GM12878 (cell line): ENCODE results near the gene CDK13. TPM values are rescaled to one million over a fixed set of nuclear protein-coding genes. Genes with fewer than 3 reads are reported as not detected.

Source experiments
- ATAC-seq: fragments of 200-7000 bp; cut with Tn5 transposase; 3 replicates; pipeline ENCODE4 v1.9.1; 2020; ENCODE audit warnings: mild to moderate bottlenecking, moderate library complexity
- BruUV-seq: library from RNA; stranded (reverse); fragments of 400-500 nt; replicated peaks from 2 replicates; lab custom pipeline; 2021; lab: Mats Ljungman, UMichigan
- CTCF ChIA-PET: fragments of 300-600 bp; sonication (Branson Sonifier 250); formaldehyde crosslinking; extraction: SDS; loops from one replicate; lab custom pipeline; 2021; ENCODE audit warnings: inconsistent platforms; lab: Yijun Ruan, JAX
- POLR2A ChIA-PET: fragments of 350-600 bp; formaldehyde crosslinking; extraction: SDS; loops from one replicate; lab custom pipeline; 2021; ENCODE audit warnings: inconsistent platforms; lab: Charles Lee
- RAD21 ChIA-PET: fragments of 300-600 bp; sonication (Branson Sonifier 250); formaldehyde crosslinking; loops from one replicate; lab custom pipeline; 2023; ENCODE audit warnings: antibody characterized with exemption; ENCODE audit not compliant: unreplicated experiment; lab: Charles Lee
- SMC1A ChIA-PET: fragments of 300-600 bp; sonication (Branson Sonifier 250); formaldehyde crosslinking; loops from one replicate; lab custom pipeline; 2023; ENCODE audit not compliant: unreplicated experiment, uncharacterized antibody; lab: Charles Lee
- DNase-seq: peaks from one replicate; pipeline ENCODE4 v3.0.0-alpha.2; 2011; ENCODE audit warnings: low read depth, low spot score
- FAIRE-seq: peaks from 3 replicates; lab custom pipeline; 2011; peaks lifted over from hg19 to GRCh38; lab: Jason Lieb, UNC
- H2AFZ ChIP-seq: 2 replicates; pipeline ENCODE4 v1.6.0; 2011; ENCODE audit warnings: low read depth, low read length, control low read depth; ENCODE audit not compliant: control insufficient read depth
- H3K27ac ChIP-seq: 2 replicates; pipeline ENCODE4 v1.5.1; 2011; ENCODE audit warnings: control low read depth; ENCODE audit not compliant: control insufficient read depth, insufficient read depth
- H3K27me3 ChIP-seq, 2 experiments: replicated peaks in 1 of 2; 2 replicates each; pipeline versions ENCODE4 v1.6.0 to v1.6.1; 2011; ENCODE audit warnings: low read length in 1 of 2; ENCODE audit not compliant: control insufficient read depth in 2 of 2, insufficient read depth in 2 of 2
- H3K36me3 ChIP-seq, 2 experiments: 2 replicates each; pipeline ENCODE4 v1.5.1; 2011; ENCODE audit warnings: low read length in 1 of 2; ENCODE audit not compliant: control insufficient read depth in 2 of 2, insufficient read depth in 2 of 2
- H3K4me1 ChIP-seq: 2 replicates; pipeline ENCODE4 v1.6.1; 2011; ENCODE audit warnings: mild to moderate bottlenecking, low read length, moderate library complexity, mixed read lengths; ENCODE audit not compliant: control insufficient read depth, insufficient read depth
- H3K4me2 ChIP-seq: 2 replicates; pipeline ENCODE4 v1.6.0; 2011; ENCODE audit warnings: control low read depth; ENCODE audit not compliant: control insufficient read depth, insufficient read depth
- H3K4me3 ChIP-seq: fragments of 200-600 bp; sonication (generic); 2 replicates; pipeline ENCODE4 v1.5.1; 2016
- H3K79me2 ChIP-seq: 2 replicates; pipeline ENCODE4 v1.6.0; 2011; ENCODE audit warnings: low read length; ENCODE audit not compliant: control insufficient read depth, insufficient read depth
- H3K9ac ChIP-seq: 2 replicates; pipeline ENCODE4 v1.8.0; 2011; ENCODE audit warnings: low read length, control low read depth, mixed read lengths; ENCODE audit not compliant: control insufficient read depth, insufficient read depth
- H3K9me3 ChIP-seq: replicated peaks from 3 replicates; pipeline ENCODE4 v1.5.1; 2011; ENCODE audit warnings: mild to moderate bottlenecking, low read length; ENCODE audit not compliant: control insufficient read depth, insufficient read depth
- H4K20me1 ChIP-seq: 2 replicates; pipeline ENCODE4 v1.6.0; 2011; ENCODE audit not compliant: control insufficient read depth, insufficient read depth
- CHD1 ChIP-seq: IDR thresholded peaks from 2 replicates; pipeline ENCODE4 v1.6.1; 2012; ENCODE audit warnings: low read depth, low read length, improper control_type of control experiment
- CREM ChIP-seq: IDR thresholded peaks from 2 replicates; pipeline ENCODE4 v1.6.1; 2014; ENCODE audit warnings: antibody characterized with exemption, low read depth
- GABPA ChIP-seq: IDR thresholded peaks from 2 replicates; pipeline ENCODE4 v1.6.1; 2014; ENCODE audit warnings: antibody characterized with exemption, low read depth, mild to moderate bottlenecking, inconsistent platforms
- HDAC2 ChIP-seq: fragments of 200-600 bp; sonication (generic); IDR thresholded peaks from 2 replicates; pipeline ENCODE4 v1.6.1; 2017
- HDAC6 ChIP-seq: fragments of 200-600 bp; sonication (generic); IDR thresholded peaks from one replicate; pipeline ENCODE4 v1.8.0; 2017; ENCODE audit warnings: antibody characterized with exemption; ENCODE audit not compliant: unreplicated experiment
- KAT2A ChIP-seq: conservative IDR thresholded peaks from 2 replicates; pipeline ENCODE4 v1.6.1; 2011; ENCODE audit warnings: low read depth, low read length; ENCODE audit not compliant: control insufficient read depth
- KLF5 ChIP-seq: fragments of 450-650 bp; IDR thresholded peaks from 2 replicates; pipeline ENCODE4 v1.6.1; 2014; ENCODE audit warnings: mild to moderate bottlenecking; ENCODE audit not compliant: partially characterized antibody
- NBN ChIP-seq: fragments of 450-650 bp; IDR thresholded peaks from 2 replicates; pipeline ENCODE4 v1.6.1; 2016
- NFYB ChIP-seq: IDR thresholded peaks from 2 replicates; pipeline ENCODE4 v1.6.1; 2011; ENCODE audit warnings: low read depth, mild to moderate bottlenecking, low read length, improper control_type of control experiment, moderate library complexity; ENCODE audit not compliant: insufficient read depth
- NRF1 ChIP-seq: conservative IDR thresholded peaks from 2 replicates; pipeline ENCODE4 v1.6.1; 2011; ENCODE audit warnings: mild to moderate bottlenecking, low read depth, low read length, improper control_type of control experiment
- POU2F2 ChIP-seq: IDR thresholded peaks from 3 replicates; pipeline ENCODE4 v1.6.1; 2011; ENCODE audit warnings: low read depth, mild to moderate bottlenecking, low read length, borderline replicate concordance
- RFX5 ChIP-seq: IDR thresholded peaks from 2 replicates; pipeline ENCODE4 v1.6.1; 2011; ENCODE audit warnings: low read depth, low read length, improper control_type of control experiment
- SPI1 ChIP-seq: IDR thresholded peaks from 2 replicates; pipeline ENCODE4 v1.6.1; 2011; ENCODE audit warnings: low read depth, mild to moderate bottlenecking, low read length, moderate library complexity, borderline replicate concordance; ENCODE audit not compliant: insufficient read depth
- WGBS: methylation state at CpG from one replicate; pipeline ENCODE4 v1.1.6; 2016; ENCODE audit warnings: low lambda C conversion rate; ENCODE audit not compliant: insufficient replicate concordance, insufficient coverage; ENCODE audit errors: missing lambda C conversion rate; 5-methylcytosine and 5-hydroxymethylcytosine counted together
- in situ Hi-C: fragments of 300-500 bp; cut with MboI; formaldehyde crosslinking; loops from 9 replicates; pipeline ENCODE4 v1.14.3; 2018; ENCODE audit warnings: mixed read lengths
- intact Hi-C: fragments of 100-400 bp; cut with micrococcal nuclease; formaldehyde crosslinking; loops from one replicate; pipeline ENCODE4 v1.14.2; 2022; ENCODE audit not compliant: unreplicated experiment
- polyA plus RNA-seq, 11 experiments: library from polyadenylated mRNA; depleted of rRNA in 4 of 11; unstranded in 6 of 11; stranded (reverse) in 5 of 11; fragments of >200 nt; fragmentation: Nextera tagmentation in 4 of 11; fragmentation: Illumina TruSeq in 1 of 11; extraction: Ambion mirVana in 4 of 11; extraction: Trizol in 1 of 11; gene quantifications; 1 replicate in 1 of 11; 2 replicates in 10 of 11; pipeline versions ENCODE4 v1.2.1 to v1.2.3, GENCODE V29; 2011 to 2016; ENCODE audit warnings: inconsistent platforms in 2 of 11, missing spikeins in 2 of 11, low read depth in 1 of 11
- total RNA-seq, 4 experiments: library from RNA; depleted of rRNA in 3 of 4; stranded (reverse); fragments of >200 nt in 3 of 4; fragmentation: Illumina TruSeq in 1 of 4; extraction: Trizol in 1 of 4; gene quantifications; 2 replicates each; pipeline versions ENCODE4 v1.2.1 to v1.2.3, GENCODE V29; 2013 to 2021
- TF ChIP-seq, protein P1 (sequence below): fragments of 150-350 bp; IDR thresholded peaks from 2 replicates; pipeline ENCODE4 v1.6.1; 2014; ENCODE audit warnings: mild to moderate bottlenecking, low read depth, low read length

Gene CDK13
- total and polyA plus RNA-seq, 10 of the 15 experiments (the other 5 are each of a cell fraction or from before 2014, with no cell fraction given) = 10.8 to 44.4 (median 28.0) TPM

DNA sequence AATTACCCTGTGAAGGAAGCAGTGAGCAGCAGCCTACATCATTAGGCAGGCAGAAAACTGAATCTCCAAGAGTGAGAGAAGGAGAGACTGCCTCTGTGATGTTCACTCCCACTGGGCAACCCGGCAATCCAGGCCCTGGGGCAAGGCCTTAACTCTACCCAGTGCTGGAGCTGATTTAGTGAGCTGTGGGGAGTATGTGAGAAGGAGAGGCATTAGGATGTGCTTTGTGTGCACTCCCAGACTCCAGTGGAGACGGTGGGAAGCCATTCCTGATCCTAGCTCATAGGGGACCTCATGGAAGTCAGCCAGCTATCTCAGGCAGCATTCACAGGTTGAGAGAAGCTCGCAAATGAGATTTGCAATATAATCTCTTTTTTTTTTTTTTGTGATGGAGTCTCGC is 41.1 kb upstream of the CDK13 start:
- POLR2A ChIA-PET = no interaction called here
- SMC1A ChIA-PET = no interaction called here

More for the DNA sequence above, 41.1 kb upstream of the CDK13 start:
- no peak for ATAC-seq
- Histone ChIP-seq H4K20me1 (no peaks in the 10 kb centered on the region), H3K27ac (no peak overlapping the region), H3K4me1 (no peaks in the 10 kb centered on the region), H3K4me2 (no peak overlapping the region), H2AFZ (no peak overlapping the region), H3K36me3 (no peaks in the 10 kb centered on the region), H3K4me3 (no peak overlapping the region), H3K9me3 (no peaks in the 10 kb centered on the region), H3K27me3 (no peaks in the 10 kb centered on the region; a peak in 1 of 4 replicates), H3K9ac (no peak overlapping the region), H3K79me2 (no peaks in the 10 kb centered on the region)
- TF ChIP-seq KLF5 (no peak), GABPA (no peak), RFX5 (no peak), CREM (no peak), NFYB (no peak), HDAC6 (no peak), POU2F2 (no peak), NRF1 (no peak), SPI1 (no peak), NBN (no peak), CHD1 (no peak), HDAC2 (no peak), KAT2A (no peak)
- TF ChIP-seq, protein P1, sequence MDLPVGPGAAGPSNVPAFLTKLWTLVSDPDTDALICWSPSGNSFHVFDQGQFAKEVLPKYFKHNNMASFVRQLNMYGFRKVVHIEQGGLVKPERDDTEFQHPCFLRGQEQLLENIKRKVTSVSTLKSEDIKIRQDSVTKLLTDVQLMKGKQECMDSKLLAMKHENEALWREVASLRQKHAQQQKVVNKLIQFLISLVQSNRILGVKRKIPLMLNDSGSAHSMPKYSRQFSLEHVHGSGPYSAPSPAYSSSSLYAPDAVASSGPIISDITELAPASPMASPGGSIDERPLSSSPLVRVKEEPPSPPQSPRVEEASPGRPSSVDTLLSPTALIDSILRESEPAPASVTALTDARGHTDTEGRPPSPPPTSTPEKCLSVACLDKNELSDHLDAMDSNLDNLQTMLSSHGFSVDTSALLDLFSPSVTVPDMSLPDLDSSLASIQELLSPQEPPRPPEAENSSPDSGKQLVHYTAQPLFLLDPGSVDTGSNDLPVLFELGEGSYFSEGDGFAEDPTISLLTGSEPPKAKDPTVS = no peak
- in situ Hi-C loops (no loop called here), intact Hi-C loops (no loop called here)
- DNase-seq = no peak
- ChIA-PET RAD21 (no interaction called here), CTCF (interaction anchor here (2.5 kb wide), 1 partner anchor 12 kb away, joined by 9 read pairs; no protein-coding TSS in a partner anchor)
- WGBS = 35% methylated on average over 3 of the region's 4 CpGs
- no TSS peak for BruUV-seq
- no peak for FAIRE-seq
